HG02571 (cell line): ENCODE results near the gene MRPS14.
"Not testable (repeated sequence)": the region's sequence is repeated elsewhere in the genome, so short reads cannot be mapped to it uniquely, and the experiment has no call there.

Experiments used
- ATAC-seq: cut with Tn5 transposase; IDR thresholded peaks from one replicate; pipeline ENCODE4 v1.9.1; 2021; ENCODE audit warnings: mild to moderate bottlenecking, moderate library complexity; ENCODE audit not compliant: unreplicated experiment

MRPS14 gene

DNA sequence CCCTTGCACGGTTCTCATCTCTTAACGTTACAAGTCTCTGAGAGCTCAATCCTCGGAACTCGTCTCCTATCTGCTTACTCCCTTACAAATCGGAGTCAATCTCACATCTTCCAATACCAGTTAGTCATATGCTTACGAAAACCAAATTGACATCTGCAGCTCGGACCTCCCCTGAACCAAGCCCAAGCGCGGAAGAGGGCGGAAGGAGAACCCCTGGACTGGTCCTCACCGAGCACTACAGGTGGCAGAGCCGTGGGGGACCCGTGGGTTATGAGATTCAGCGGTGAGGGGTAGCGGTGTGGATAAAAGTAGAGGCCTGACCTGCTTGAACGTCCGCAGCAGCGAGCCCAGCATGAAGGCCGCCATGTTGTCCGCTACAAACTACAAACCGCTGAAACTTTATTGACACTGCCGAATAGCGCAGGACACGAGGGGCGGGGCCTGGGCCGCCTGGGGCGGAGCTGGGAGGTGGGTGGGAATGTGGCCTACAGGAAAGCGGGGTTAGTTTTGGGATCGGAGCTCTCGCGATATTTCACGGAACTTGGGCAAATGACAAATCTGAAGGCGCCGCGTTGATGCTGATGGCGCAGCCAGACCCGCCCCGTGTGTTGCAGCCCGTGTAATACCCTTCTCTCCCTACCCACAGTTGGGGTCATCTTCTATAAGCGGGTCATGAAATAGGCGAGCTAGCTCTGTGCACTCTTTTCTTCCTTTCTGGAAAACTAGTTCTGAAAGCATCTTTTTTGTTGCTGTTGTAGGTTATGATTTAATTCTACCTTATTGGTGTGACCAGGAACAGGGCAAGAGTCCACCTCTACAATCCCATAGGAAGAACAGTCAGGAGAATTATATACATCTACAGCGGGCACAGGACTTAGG is at the start of gene MRPS14:
Gene MRPS14, minus strand, starts transcription at position 383 of the 879 bp plus-strand sequence. Its CDS starts 17 bp downstream, at position 366.
- peak; percentile 83 for ATAC-seq

DNA sequence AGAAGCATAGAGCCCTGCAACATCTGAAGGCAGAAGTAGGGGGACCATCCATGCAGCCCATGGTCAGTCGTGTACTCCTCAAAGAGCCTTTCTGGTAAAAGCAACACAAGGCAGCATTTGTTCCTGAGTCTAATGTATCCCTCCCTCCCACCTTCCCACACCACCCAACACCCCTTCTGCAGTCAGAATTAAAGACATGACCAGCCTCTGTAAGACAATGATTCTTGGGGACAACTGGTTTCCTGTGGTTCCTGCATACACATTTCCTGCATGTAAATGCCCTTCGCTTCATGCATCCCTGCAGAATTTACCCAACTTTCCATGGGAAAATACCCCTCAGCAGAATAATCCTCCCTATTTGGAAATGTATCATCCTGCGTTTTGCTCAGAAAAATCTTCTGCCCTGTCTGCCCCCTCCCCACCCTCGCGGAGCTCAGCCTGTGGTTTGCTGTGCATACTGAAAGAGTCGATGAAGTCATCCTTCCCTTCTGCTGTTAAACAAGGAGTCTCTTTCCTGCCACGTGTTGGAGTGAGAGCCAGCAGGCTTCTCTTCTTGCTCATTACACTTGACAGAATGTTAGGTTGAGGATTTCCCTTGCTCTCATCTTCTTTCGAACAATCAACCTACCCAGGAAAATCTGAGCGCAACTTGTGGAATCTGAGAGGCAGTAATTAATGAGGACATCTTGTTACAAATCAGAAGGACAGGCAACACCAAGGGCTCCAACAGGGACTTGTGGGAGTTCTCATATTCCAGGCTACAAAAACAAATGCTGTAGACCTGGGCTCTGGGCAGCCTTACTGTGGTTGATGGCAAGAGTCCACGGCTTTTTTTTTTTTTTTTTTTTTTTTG is 49.1 kb upstream of the MRPS14 start:
- ATAC-seq = no peak

DNA sequence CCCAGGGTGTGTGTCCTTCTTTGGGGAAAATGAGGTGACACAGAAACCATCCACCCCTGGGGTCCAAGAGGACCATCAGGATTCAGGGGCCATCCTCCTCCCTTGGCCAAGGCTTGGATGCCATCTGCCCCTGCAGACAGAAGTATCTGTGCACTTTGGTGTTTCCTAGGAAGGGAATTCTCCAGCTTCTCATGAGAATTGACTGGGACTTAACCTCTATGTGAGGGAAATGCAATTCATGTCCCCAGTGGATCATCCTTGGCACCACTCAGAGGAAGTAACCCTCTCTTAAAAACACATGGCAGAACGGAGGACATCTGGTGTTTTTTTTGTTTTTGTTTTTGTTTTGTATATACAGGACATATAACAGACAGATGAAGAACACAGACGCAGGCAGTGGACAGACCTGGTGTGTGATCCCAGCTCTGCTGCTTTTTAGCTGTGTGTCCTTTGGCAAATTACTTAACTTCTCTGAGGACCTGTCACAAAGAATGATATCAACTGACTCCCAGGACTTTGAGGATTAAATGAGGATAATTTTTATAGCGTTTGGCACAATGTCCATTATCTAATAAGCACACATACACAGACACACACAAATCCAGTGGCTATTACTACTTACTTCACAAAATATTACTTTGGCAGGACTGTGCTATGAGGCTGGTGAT is 48.2 kb upstream of the MRPS14 start:
- no peak for ATAC-seq

DNA sequence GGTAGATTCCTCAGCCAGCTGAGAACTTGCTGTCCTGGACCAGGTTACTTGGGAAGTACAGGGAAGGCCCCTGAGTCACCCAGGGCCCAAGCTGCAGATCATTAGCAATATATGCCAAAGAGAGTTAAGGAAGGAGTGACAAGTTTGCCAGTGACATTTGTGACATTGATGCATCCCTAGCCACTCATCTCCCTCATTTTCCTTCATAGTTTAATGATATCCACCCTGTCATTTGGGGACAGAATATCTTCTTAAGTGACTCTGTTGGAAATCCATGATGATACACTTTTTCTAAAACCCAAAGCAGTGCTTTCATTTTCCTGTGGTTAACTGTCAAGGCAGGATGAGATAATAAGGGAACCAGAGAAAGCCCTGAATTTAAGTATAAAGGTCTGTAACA is 47.6 kb upstream of the MRPS14 start:
- ATAC-seq = no peak

DNA sequence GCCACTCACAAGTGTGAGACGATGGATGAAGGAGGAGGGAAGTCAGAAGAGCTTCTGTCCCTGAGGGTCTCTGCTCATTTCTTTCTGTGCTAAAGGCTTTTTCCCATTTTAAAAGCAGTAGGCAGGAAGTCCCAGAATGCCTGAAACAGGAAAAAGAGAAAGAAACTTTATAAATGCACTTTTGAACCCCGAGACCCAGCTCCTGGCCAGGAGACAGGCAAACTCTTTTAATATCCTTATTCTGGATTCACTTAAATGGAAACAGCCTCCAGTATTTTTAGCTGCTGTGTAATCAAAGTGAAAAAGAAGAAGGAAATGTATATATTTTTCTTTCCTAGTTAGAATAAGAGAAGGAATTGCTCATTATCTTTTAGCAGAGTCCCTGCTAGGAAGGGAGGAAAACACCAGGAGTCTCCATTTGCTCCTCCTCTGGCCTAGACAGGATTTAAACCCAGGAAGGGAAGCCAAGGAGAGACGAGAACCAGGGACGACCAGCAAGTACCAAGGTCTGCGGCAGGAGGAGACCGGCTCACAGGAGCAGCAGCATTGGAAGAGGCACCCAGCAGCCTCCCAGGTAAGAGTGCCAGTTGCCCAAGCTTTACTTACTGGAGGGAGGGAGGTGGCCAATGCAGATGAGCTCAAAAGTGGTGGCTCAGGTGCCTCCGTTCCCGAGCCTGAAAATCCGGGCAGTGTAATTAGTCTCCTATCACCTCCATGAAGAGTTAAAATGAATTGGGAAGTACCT is 44.3 kb upstream of the MRPS14 start, which contains the start of gene TNN:
Gene TNN, plus strand, starts transcription at position 472 of the 745 bp plus-strand sequence. CDS start 9,586 bp downstream, outside the sequence.
- no peak for ATAC-seq

DNA sequence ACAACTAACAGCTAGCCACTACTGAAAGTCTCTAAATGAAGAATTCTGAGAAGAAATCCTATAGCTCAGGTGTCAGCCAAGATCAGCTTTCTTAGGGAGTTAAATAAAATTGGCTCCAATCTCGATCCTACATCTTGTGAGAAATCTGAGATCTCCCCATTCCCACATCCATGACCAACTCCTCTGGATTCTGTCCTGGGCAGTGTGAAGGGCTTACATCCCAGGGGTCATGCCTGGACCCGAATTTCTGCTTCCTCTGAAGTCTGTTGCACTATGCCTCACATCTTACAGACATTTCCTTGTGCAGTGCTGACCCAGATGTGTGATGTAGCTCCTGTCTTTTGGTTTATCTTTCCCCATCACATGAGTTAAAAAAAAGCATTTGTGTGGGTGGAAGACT is 39.6 kb upstream of the MRPS14 start:
- no peak for ATAC-seq

DNA sequence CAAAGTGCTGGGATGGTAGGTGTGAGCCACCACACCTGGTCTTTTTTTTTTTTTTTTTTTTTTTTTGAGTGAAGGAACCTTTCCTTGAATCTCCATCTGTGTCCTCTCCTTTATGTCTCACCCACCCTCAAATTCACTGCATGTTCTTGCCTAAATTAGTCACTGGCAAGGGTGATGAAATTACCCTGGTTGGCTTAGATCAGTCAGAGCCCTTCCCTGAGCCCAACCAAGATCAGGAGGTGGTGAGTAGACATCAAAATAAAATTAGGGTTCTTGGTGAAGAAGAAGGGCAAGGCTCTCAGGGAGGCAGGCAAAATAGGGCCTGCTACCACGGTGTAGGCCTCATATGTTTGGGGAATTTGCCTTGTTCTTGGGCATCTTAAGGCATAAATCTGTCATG is 39.1 kb upstream of the MRPS14 start:
- ATAC-seq = no peak

DNA sequence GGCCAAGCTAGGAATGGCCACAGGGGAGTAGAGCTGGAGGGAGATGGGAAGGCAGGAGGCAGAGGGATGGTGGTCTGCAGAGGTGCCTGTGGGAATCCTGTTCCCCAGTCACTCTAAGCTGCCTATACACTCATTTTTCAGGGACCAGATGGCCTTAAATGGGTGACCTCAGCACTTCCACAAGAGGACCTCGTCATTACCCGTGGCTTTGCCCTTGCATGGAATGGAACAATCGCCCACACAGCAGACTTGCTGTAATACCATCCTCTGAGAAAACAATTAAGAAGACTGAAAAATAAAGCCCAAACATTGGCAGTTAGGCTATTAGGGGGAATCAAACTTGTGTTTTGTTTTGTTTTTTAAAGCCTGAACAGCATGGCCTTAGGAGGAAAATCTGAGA is 31.5 kb upstream of the MRPS14 start:
- no peak for ATAC-seq

DNA sequence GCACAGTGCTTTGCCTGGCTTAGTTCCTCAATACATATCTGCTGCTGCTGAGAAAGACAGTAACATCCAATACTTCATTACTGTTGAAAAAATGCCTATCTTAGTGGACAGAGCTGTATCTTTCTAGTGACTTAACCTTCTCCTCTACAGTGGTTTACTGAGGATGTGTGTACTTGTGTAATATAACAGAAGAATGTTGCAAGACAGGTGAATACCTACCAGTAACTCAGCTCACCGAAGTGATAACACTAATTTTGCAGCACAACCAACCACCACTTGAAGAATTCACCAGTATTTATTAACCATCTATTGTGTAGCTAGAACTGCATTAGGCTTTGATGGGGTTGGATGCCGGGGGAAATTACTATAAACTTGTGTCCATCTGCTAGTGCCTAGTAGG is 27.8 kb upstream of the MRPS14 start:
- no peak for ATAC-seq

DNA sequence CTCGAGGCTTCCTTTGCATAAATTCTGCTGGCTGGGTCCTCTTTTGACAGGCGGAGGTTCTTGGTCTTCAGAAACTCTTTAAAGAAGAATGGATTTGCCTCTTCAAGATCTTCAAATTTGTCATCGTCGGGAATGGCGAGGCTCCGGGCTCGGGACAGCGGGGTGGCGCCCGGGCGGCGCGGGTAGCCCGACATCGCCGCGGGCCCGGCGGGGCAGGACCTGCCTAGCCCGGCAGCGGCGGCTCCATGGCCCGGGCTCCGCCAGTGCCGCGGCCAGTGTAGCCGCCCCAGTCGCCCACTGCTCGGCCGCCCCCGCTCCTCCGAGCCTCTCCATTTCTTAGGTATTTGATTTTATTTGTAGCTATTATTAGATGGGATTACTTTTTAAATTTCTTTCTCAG is 22.3 kb upstream of the MRPS14 start:
- no peak for ATAC-seq

DNA sequence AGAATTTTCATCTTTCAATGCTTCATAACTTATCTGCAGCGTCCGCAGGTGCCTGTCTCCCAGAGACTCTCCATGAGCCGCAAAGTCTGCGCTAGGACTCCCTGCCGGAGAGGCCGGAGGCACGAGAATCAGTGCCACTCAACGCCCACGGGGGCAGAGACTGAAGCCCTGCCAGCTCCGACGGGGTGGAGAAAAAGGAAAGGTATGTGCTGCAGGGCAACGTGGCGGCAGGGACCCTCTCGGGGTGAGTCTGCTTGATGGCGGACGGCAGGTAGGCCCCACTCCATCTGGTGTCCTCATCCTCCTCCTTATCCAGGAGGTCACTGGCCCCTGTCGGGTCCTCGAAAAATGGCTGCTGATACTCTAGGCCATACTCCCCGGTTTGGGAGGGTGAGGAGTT is 21.9 kb upstream of the MRPS14 start:
- no peak for ATAC-seq

DNA sequence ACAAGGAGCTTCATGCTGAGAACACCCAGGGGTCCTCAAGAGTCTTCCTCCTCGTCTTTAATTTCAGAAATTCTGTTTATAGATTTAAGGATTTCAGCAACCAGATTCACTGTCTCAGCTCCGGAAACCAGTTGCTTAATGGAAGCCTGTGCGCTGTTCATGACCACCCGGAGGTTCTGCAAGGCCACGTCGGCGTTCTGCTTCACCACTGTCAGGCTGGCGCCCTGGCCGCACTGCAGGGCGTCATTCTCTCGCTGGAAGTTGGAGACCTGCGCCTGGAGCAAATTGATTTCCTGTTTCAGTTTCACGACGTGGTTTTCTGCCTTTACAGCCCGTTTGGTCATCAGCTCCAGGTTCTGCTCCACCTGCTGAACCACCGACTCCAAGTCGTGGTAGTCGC is 21.4 kb upstream of the MRPS14 start:
- ATAC-seq = not testable (repeated sequence)

DNA sequence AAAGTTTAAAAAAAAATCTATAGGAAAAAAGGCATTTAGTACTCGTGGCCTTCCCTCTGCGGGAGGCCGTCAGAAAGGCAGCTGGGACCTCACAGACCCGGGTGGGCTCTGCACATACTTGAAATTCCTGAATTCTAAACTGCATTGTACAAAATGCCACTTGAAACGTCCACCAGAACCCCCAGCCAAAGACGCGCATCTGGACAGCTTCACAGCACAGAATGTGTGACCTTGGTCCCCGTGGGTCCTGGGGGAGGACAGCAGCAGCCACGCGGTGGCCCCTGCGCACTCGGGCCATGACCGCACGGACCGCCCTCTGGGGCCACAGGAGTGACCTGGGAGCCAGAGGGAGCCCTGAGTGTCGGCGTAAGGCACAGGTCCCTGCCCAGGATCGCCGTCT is 20.6 kb upstream of the MRPS14 start:
- no peak for ATAC-seq

DNA sequence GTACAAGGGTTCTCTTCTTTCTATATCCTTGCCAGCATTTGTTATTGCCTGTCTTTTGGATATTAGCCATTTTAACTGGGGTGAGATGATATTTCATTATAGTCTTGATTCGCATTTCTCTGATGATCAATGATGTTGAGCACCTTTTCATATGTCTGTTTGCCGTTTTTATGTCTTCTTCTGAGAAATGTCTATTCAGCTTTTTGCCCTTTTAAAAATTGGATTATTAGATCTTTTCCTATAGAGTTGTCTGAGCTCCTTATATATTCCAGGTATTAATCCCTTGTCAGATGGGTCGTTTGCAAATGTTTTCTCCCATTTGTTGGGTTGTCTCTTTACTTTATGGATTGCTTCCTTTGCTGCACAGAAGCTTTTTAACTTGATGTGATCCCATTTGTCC is 19.4 kb upstream of the MRPS14 start:
- ATAC-seq = no peak

DNA sequence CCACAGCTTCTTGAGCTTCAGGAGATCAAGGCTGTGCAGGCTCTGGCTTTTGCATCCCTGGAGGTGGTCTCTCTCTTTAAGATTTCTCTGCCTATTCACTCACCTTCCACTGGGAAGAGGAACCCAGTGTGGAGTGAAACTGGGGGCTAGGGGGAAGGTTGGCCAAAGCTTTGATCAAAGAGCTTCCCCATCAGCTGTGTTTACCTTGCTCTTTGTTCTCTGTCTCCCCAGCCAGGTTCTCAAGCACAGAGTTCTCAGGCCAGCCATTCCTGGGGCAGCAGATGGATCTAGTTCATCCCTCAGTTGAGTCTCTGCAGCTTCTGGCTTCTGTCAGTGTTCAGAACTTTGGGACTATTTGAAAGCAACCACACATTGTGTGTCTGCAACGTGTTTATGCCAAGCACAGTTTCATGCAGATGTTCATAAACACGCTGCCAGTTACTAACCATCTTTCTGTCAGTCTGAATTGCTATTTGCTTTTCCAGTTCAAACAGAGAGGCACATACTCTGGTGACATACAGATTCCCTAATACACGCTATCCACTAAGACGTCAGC is 17.2 kb upstream of the MRPS14 start:
- ATAC-seq = no peak

DNA sequence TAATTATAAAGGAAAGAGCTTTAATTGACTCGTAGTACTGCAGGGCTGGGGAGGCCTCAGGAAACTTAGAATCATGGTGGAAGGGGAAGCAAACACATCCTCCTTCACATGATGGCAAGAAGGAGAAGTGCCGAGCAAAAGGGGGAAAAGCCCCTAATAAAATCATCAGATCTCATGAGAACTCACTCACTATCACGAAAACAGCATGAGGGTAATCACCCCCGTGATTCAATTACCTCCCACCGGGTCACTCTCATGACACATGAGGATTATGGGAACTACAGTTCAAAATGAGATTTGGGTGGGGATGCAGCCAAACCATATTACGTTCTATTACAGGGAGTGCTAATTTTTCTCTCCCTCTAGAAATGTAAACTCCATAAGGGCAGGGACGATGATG is 14.2 kb upstream of the MRPS14 start:
- no peak for ATAC-seq

DNA sequence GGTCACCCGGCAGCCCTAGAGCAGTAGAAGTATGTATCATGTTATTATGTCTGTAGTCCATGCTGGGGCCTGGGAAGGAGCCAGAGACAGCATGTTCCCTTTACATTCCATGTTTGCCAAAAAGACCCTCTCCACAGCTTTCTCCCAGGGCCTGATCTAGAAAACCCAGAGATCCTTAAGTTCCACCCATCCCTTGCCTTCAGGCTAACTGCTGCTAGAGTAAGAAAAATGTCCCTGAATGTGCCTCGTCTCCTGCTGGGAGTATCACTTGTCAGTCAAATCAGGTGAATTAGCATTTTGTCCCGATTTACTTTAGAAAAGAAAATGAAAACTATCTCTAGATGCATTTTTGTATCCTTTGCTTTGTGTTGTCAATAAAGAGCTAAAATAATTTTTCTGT is 13.3 kb upstream of the MRPS14 start:
- ATAC-seq = no peak

DNA sequence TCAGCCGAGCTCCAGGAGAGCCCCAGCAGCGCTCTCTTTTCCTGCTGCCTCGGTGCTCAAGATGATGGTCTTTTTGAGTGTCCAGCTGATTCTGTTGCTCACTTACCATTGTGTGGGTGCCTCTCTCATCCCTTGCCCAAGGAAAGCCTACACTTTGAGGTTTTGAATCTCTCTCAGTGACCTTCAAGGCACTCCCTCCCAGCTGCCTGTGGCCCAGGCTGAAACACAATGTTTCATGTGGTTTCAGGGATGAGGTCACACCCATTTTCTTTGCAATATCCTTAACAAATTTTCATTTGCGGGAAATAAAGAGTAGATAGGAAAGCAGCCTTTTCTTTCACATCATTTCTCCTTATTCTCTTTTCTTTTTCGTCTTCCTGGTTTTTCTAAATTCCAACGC is 12.6 kb upstream of the MRPS14 start:
- ATAC-seq = no peak

DNA sequence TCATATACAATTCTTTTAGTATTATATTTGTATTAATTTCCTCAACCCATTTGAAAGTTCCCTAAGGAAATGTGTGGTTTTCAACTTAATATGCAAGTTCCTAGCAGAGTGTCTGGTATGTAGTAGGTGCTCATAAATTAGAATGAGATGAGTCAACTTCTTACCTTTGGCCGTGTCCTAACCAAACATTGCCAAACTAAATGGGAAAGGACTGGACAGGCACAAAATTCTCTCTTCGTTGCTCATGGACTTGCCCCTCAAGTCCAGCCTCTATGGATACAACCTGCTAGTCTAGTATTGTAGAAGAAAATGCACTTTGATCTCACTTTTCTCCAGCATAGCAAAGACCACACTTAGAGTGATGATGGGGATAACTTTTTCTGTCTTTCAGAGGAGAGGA is 11.6 kb upstream of the MRPS14 start:
- ATAC-seq = no peak

DNA sequence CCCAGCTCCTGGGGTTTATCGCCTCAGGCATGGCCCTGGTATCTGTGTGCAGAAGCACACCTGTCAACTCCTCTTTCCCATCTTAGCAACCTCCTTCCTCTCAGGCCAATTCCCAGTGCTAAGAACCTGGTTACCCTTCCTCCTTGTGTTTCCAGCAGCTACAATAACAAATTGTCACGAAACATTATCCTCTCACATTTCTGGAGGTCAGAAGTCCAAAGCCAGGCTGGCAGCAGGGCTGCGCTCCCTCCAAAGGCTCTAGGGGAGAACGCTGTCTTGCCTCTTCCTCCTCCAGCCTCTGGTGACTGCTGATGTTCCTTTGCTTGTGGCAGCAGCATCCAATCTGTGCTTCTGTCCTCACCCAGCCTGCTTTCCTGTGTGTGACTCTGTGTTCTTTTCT is 10.7 kb upstream of the MRPS14 start:
- ATAC-seq = no peak
